Measurements from ENCODE around the gene TMX1.

- TF ChIP-seq, protein P1, sequence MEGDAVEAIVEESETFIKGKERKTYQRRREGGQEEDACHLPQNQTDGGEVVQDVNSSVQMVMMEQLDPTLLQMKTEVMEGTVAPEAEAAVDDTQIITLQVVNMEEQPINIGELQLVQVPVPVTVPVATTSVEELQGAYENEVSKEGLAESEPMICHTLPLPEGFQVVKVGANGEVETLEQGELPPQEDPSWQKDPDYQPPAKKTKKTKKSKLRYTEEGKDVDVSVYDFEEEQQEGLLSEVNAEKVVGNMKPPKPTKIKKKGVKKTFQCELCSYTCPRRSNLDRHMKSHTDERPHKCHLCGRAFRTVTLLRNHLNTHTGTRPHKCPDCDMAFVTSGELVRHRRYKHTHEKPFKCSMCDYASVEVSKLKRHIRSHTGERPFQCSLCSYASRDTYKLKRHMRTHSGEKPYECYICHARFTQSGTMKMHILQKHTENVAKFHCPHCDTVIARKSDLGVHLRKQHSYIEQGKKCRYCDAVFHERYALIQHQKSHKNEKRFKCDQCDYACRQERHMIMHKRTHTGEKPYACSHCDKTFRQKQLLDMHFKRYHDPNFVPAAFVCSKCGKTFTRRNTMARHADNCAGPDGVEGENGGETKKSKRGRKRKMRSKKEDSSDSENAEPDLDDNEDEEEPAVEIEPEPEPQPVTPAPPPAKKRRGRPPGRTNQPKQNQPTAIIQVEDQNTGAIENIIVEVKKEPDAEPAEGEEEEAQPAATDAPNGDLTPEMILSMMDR (IDR thresholded peaks at IDR 0.05) = no peak
- TF ChIP-seq POLR2A (IDR thresholded peaks at IDR 0.05) = no peak
Measured at GRCh38 chr14:51207621-51208020, 32.4 kb upstream of the TMX1 start.
